NCI-H2196 (cell line): ENCODE data around the gene ADGRV1.
"Not testable (repeated sequence)": the region's sequence is repeated elsewhere in the genome, so short reads cannot be mapped to it uniquely, and the experiment has no call there.

Experiments
- DNase-seq: peaks from one replicate; lab custom pipeline; 2025; ENCODE audit not compliant: unreplicated experiment; lab: John Stamatoyannopoulos, UW

The ADGRV1 gene

DNA sequence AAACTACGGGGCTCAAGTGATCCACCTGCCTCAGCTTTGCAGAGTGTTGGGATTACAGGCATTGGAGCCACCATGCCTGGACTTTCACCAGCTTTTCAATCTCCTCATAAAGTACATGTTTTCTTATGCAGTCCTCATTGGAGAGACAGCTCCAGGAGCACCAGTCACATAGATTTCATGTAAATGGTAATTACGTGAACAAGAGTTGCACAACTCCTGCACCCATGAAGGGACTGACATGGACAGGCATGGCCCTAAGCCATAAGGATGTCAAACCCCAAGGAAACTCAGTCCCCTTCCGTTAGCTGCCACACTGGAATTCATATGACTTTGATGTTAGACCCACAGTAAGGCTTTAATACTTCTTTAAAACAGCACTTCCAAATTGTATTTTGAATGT is 7.6 kb upstream of the ADGRV1 start:
- DNase-seq = no peak

- no peak for DNase-seq
Observed at GRCh38 chr5:90551376-90551775, 7.2 kb upstream of the ADGRV1 start.

DNA sequence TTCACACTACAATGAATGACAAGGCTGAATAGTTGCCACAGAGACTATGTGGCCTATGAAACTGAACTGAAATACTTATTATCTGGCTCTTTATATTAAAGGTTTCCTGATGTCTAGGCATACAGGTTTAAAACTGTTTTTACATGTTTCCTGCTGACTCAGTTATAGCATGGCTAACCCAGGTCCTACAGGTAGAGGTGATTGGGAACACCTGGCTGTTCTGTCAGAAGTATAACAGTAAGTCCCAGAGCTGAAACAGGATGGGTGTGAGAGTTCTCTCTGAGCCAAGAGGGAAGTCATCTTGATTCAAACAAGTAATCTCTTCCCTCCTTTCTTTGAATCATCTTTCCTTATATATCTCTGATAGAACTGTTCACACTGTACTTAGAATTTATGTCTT is 4.9 kb upstream of the ADGRV1 start:
- DNase-seq = no peak

DNA sequence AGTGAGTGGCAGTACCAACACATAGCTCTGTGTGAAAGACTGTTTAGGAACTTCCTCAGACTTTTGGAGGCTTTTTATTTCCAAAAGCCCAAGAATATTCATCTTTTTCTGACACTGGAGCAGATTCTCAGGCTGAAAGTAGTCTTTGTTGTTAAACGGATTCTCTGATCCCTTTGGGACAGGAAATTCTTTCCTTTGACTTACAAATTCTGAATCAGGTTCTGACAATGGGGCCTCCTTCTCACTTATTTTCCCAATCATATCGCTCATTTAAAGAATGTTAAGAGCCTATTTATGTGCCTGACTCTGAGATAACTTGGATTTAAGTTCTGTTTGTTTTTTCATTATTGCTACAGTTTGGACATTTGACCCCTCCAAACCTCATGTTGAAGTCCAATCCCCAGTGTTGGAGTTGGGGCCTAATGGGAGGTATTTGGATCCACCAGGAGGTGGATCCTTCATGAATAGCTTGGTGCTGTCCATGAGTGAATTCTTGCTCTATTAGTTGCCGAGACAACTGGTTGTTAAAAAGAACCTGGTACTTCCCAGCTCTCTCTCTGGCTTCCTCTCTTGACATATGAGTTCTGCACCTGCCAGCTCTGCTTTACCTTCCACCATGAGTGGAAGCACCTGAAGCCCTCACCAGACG is 4.1 kb upstream of the ADGRV1 start:
- DNase-seq = no peak

DNA sequence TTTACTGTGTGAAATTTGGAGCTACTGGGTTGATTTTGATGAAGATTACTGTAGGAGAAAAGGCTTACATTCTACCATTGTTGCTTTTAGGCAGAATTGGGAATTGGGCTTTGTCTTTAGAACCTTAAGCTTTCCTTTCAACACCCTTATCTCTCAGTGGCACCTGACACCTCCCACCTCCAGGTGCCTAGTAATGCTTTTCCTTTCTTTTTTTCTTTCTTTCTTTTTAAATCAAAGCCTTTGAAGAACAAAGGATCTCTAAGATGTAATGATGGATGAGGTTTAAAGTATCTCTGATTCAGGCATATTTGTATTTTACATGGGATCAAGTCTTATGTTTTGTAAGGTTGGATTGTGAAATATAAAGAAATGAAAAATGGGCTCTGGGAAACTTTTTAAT is 2.9 kb upstream of the ADGRV1 start:
- no peak for DNase-seq

GRCh38 chr5:90557391-90557790 is 1.2 kb upstream of the ADGRV1 start:
- DNase-seq = no peak

- DNase-seq = no peak
Observed at GRCh38 chr5:90557871-90558270, 726 bp upstream of the ADGRV1 start.

- DNase-seq = no peak
Observed at GRCh38 chr5:90560771-90561170, 2.2 kb downstream of the ADGRV1 start.

DNA sequence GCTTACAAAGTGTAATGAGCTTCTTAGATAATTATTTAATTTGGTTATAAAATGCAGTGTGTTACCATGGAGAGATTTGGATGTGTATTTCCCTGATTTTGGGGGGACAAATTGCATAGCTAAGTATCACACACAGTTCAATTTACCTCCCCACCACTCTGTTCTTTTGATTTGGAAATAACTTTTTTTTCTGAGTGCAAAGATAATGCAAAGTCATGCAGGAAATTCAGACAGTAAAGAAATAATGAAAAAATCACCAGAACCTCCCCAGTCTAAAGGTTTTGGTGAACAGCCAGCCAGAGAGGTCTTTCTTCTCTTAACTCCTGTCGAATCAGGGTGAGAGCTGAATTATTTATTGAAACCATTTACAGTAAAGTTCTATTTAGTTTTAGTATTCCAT is 3.2 kb downstream of the ADGRV1 start:
- DNase-seq = no peak

DNA sequence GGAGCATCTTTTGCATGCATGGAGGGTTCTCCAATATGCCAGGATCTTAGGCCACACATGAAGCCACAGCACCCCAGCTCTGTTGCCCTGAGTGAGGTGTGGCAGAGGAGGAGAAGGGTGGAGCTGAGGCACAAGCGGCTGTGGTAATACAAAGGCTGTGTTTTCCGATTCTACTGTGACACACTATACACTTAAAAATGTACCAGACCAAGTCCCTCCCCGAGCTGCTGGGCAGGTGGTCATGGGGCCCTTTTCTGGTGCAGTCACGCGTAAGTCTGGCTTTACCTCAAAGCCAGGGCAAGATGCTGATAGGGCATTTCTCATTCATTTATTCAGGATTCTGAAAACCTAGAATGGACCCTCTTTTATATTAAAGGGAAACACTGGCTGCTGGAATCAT is 3.7 kb downstream of the ADGRV1 start:
- no peak for DNase-seq

DNA sequence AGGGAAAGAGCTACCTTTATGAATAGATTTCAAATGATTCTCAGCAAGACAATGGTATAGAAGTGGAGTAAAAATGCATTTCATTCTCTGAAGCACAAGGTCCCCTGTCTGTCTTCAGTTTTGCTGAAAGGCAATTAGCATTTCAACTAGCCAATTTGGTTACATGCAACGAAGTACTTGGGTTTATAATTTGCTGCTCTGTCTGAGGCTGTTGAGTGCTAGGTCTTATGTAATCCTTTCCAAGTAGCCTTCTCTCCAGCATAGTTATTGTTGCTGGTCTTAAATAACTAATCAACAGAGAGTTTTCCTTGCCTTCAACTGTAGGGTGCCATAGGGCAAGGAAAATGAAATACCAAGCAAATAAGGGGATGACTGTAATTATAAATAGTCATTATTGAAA is 4.5 kb downstream of the ADGRV1 start:
- no peak for DNase-seq

DNA sequence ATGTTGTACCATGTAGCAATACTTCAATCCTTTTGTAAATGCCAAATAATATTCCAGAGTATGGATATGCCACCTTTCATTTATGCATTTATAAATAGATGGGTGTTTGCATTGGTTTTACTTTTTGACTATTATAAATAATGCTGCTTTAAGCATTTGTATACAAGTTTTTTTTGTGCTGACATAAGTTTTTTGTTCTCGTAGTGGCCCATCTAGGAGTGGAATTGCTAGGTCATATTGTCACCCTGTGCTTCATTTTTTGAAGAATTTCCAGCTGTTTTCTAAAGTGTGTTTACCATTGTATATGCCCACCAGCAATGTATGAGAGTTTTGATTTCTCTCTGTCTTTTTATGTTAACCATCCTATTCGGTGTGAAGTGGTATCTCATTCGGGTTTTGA is 6.9 kb downstream of the ADGRV1 start:
- DNase-seq = no peak

GRCh38 chr5:90569084-90569483 is 10.5 kb downstream of the ADGRV1 start:
- no peak for DNase-seq

DNA sequence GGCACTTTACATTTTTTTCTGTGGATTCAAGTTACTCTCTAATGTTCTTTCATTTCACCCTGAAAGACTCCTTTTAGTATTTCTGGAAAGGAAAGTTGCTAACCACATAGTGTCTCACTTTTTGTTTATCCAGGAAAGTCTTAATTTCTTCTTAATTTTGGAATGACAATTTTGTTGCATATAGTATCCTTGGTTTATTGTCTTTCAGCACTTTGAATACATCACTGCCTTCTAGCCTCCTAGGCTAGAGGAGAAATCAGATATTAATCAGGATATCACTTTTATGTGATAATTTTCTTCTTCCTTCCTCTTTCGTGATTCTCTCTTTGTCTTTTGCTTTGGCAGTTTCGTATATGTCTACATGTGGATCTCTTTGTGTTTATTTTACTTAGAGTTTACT is 11.4 kb downstream of the ADGRV1 start:
- no peak for DNase-seq

- no peak for DNase-seq
Observed at GRCh38 chr5:90571147-90571773, 12.7 kb downstream of the ADGRV1 start.

- DNase-seq = no peak
Observed at GRCh38 chr5:90575712-90576111, 17.1 kb downstream of the ADGRV1 start.

DNA sequence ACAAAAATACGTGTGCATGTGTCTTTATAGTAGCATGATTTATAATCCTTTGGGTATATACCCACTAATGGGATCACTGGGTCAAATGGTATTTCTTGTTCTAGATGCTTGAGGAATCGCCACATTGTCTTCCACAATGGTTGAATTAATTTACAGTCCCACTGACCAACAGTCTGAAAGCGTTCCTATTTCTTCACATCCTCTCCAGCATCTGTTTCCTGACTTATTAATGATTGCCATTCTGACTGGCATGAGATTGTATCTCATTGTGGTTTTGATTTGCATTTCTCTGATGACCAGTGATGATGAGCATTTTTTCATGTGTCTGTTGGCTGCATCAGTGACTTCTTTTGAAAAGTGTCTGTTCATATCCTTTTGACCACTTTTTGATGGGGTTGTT is 18.0 kb downstream of the ADGRV1 start:
- DNase-seq = not testable (repeated sequence)

- DNase-seq = not testable (repeated sequence)
Observed at GRCh38 chr5:90579905-90580304, 21.3 kb downstream of the ADGRV1 start.

DNA sequence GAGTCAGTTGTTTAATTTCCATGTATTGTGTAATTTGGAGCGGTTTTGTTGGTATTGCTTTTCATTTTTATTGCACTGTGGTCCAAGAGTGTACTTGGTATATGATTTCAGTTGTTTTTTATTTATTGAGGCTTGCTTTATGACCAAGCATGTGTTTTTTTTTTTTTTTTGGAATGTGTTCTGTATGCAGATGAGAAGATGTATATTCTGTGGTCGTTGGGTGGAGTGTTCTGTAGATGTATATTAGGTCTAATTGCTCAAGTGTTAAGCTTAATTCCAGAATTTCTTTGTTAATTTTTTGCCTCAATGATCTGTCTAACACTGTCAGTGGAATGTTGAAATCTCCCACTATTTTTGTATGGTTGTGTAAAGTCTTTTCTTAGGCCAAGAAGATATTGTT is 23.4 kb downstream of the ADGRV1 start:
- DNase-seq = no peak

GRCh38 chr5:90585337-90585986 is 26.9 kb downstream of the ADGRV1 start:
- no peak for DNase-seq

- DNase-seq = no peak
Observed at GRCh38 chr5:90586469-90586868, 27.9 kb downstream of the ADGRV1 start.

GRCh38 chr5:90590170-90590569 is 31.6 kb downstream of the ADGRV1 start:
- no peak for DNase-seq

DNA sequence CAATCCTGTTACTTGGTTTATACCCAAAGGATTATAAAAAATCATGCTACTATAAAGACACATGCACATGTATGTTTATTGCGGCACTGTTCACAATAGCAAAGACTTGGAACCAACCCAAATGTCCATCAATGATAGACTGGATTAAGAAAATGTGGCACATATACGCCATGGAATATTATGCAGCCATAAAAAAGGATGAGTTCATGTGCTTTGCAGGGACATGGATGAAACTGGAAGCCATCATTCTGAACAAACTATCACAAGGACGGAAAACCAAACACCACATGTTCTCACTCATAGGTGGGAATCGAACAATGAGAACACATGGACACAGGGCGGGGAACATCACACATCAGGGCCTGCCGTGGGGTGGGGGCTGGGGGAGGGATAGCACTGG is 34.5 kb downstream of the ADGRV1 start:
- not testable (repeated sequence) for DNase-seq
